ENCODE results near the gene TFAM. TPM values are rescaled to one million over a fixed set of nuclear protein-coding genes. Genes with fewer than 3 reads are reported as not detected.
"Not testable (repeated sequence)": the region's sequence is repeated elsewhere in the genome, so short reads cannot be mapped to it uniquely, and the experiment has no call there.

TFAM gene
- total RNA-seq, 2 experiments from 2014 or later = 62.7 to 94.6 TPM

GRCh38 chr10:58424176-58424575, 39.0 kb downstream of the TFAM start:
- no peak overlapping the region for H2AFZ ChIP-seq (ENCODE audit: low read length)
- no peak overlapping the region for H3K4me3 ChIP-seq (ENCODE audit: low read depth, low read length, poor library complexity, severe bottlenecking)
- H3K9me2 ChIP-seq (ENCODE audit: insufficient read depth, low read length) = no peaks in the 10 kb centered on the region
- H3K4me1 ChIP-seq (ENCODE audit: insufficient read depth, low read length, poor library complexity, severe bottlenecking) = no peaks in the 10 kb centered on the region
- POLR2A ChIA-PET = interaction anchor here (0.5 kb wide), 1 partner anchor 288 kb away, joined by 3 read pairs; no protein-coding TSS in a partner anchor
- H4K20me1 ChIP-seq (ENCODE audit: insufficient read depth, low read length) = no peaks in the 10 kb centered on the region
- H3K79me2 ChIP-seq (ENCODE audit: insufficient read depth, low read depth, low read length) = no peaks in the 10 kb centered on the region
- H3K9me3 ChIP-seq (ENCODE audit: low read length) = no peaks in the 10 kb centered on the region
- H3K4me2 ChIP-seq (ENCODE audit: low read length) = no peak overlapping the region
- TF ChIP-seq, protein P1, sequence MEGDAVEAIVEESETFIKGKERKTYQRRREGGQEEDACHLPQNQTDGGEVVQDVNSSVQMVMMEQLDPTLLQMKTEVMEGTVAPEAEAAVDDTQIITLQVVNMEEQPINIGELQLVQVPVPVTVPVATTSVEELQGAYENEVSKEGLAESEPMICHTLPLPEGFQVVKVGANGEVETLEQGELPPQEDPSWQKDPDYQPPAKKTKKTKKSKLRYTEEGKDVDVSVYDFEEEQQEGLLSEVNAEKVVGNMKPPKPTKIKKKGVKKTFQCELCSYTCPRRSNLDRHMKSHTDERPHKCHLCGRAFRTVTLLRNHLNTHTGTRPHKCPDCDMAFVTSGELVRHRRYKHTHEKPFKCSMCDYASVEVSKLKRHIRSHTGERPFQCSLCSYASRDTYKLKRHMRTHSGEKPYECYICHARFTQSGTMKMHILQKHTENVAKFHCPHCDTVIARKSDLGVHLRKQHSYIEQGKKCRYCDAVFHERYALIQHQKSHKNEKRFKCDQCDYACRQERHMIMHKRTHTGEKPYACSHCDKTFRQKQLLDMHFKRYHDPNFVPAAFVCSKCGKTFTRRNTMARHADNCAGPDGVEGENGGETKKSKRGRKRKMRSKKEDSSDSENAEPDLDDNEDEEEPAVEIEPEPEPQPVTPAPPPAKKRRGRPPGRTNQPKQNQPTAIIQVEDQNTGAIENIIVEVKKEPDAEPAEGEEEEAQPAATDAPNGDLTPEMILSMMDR (conservative IDR thresholded peaks at IDR 0.05; ENCODE audit: low read length) = no peak
- no peak for TF ChIP-seq EZH2phosphoT487 (IDR thresholded peaks at IDR 0.05; ENCODE audit: borderline replicate concordance, low read depth, low read length)
- DNase-seq (ENCODE audit: low spot score) = no peak
- no peak overlapping the region for H3K27ac ChIP-seq (ENCODE audit: low read depth, low read length, poor library complexity, severe bottlenecking)
- no peaks in the 10 kb centered on the region for H3K36me3 ChIP-seq (ENCODE audit: insufficient read depth, low read length)
- BruUV-seq (replicated peaks) = no TSS peak
- intact Hi-C loops (cut with micrococcal nuclease; ENCODE audit: unreplicated experiment) = no loop called here
- CTCF ChIA-PET (ENCODE audit: unreplicated experiment) = no interaction called here

DNA sequence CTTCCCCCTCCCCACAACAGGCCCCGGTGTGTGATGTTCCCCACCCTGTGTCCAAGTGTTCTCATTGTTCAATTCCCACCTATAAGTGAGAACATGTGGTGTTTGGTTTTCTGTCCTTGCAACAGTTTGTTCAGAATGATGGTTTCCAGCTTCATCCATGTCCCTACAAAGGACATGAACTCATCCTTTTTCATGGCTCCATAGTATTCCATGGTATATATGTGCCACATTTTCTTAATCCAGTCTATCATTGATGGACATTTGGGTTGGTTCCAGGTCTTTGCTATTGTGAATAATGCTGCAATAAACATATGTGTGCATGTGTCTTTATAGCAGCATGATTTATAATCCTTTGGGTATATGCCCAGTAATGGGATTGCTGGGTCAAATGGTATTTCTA, 43.2 kb downstream of the TFAM start:
- DNase-seq (ENCODE audit: low spot score); POLR2A ChIA-PET; intact Hi-C loops (cut with micrococcal nuclease; ENCODE audit: unreplicated experiment): not testable (repeated sequence)

DNA sequence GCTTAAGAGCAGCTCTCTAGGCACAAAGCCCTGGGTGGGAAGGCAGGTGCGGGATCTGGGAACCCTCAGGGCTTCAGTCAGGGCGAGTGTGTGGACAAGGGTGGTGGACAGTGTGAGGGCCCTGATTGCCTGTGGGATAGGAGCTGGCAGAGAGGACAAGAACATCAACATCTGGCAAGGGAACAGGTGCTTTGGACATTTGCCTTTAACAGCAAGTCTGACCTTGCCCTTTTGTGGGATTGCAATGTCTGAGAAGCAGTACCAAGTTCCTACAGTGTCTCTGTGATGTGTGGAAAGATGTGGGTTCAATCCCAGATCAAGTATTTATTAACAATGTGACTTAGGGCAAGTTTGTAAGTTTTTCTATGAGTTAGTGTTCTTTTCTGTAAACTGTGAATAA, 46.7 kb downstream of the TFAM start:
- no peak for TF ChIP-seq EZH2phosphoT487 (IDR thresholded peaks at IDR 0.05; ENCODE audit: borderline replicate concordance, low read depth, low read length)
- TF ChIP-seq, protein P1 (conservative IDR thresholded peaks at IDR 0.05; ENCODE audit: low read length) = no peak
- H3K9me3 ChIP-seq (ENCODE audit: low read length) = no peaks in the 10 kb centered on the region
- H3K36me3 ChIP-seq (ENCODE audit: insufficient read depth, low read length) = no peaks in the 10 kb centered on the region
- ChIA-PET CTCF (ENCODE audit: unreplicated experiment) (no interaction called here), POLR2A (interaction anchor here (0.5 to 0.8 kb wide), 3 partner anchors 38 to 1559 kb away, joined by 3 to 4 read pairs (median 3); no protein-coding TSS in a partner anchor)
- no TSS peak for BruUV-seq (replicated peaks)
- no peaks in the 10 kb centered on the region for H3K9me2 ChIP-seq (ENCODE audit: insufficient read depth, low read length)
- H3K79me2 ChIP-seq (ENCODE audit: insufficient read depth, low read depth, low read length) = no peaks in the 10 kb centered on the region
- H4K20me1 ChIP-seq (ENCODE audit: insufficient read depth, low read length) = no peaks in the 10 kb centered on the region
- H3K4me3 ChIP-seq (ENCODE audit: low read depth, low read length, poor library complexity, severe bottlenecking) = no peak overlapping the region
- no peak overlapping the region for H2AFZ ChIP-seq (ENCODE audit: low read length)
- intact Hi-C loops (cut with micrococcal nuclease; ENCODE audit: unreplicated experiment) = no loop called here
- peaks cover 5% of the 10 kb centered on the region for H3K4me1 ChIP-seq (ENCODE audit: insufficient read depth, low read length, poor library complexity, severe bottlenecking)
- DNase-seq (ENCODE audit: low spot score) = no peak
- no peak overlapping the region for H3K4me2 ChIP-seq (ENCODE audit: low read length)
- H3K27ac ChIP-seq (ENCODE audit: low read depth, low read length, poor library complexity, severe bottlenecking) = no peak overlapping the region

More for the DNA sequence above, 43.2 kb downstream of the TFAM start:
- H3K9me2 ChIP-seq (ENCODE audit: insufficient read depth, low read length); H3K36me3 ChIP-seq (ENCODE audit: insufficient read depth, low read length); H3K27ac ChIP-seq (ENCODE audit: low read depth, low read length, poor library complexity, severe bottlenecking); H3K4me2 ChIP-seq (ENCODE audit: low read length); H2AFZ ChIP-seq (ENCODE audit: low read length); H3K4me3 ChIP-seq (ENCODE audit: low read depth, low read length, poor library complexity, severe bottlenecking); H3K9me3 ChIP-seq (ENCODE audit: low read length); BruUV-seq (replicated peaks); H3K4me1 ChIP-seq (ENCODE audit: insufficient read depth, low read length, poor library complexity, severe bottlenecking); H3K79me2 ChIP-seq (ENCODE audit: insufficient read depth, low read depth, low read length); CTCF ChIA-PET (ENCODE audit: unreplicated experiment); H4K20me1 ChIP-seq (ENCODE audit: insufficient read depth, low read length): not testable (repeated sequence)

Measured in OCI-LY7 (cell line).